ENCODE data around the gene ZNF281. TPM values are rescaled to one million over a fixed set of nuclear protein-coding genes. Genes with fewer than 3 reads are reported as not detected.

ZNF281 gene
- total and polyA plus RNA-seq, 9 of the 15 experiments (the other 6 are each of a cell fraction or from before 2014, with no cell fraction given), result 9.6 to 24.9 (median 16.5) TPM

DNA sequence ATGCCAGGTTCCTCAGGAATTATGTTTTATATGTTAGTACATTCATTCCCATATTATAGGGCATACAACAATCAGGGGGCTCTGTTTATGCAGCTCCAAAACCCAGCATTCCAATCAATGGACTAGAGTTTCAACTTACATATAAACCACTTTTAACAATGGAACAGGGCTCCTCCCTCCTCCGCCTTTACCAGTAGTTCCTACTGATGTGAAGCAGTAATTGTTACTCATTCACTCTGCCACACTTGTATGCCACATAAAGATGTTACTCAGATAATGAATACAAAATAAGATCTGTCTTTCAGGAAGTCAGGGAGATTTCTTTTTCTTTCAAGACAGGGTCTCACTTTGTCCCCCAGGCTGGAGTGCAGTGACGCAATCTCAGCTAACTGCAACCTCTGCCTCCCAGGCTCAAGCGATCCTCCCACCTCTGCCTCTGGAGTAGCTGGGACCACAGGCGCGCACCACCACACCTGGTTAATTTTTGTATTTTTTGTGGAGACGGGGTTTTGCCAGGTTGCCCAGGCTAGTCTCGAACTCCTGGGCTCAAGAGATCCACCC, 17.1 kb downstream of the ZNF281 start:
- in situ Hi-C loops (cut with MboI) (no loop called here), intact Hi-C loops (cut with micrococcal nuclease) (no loop called here)
- whole genome bisulfite sequencing (ENCODE audit: insufficient coverage, low coverage, missing lambda C conversion rate), result 41% methylated on average over 7 of the region's 7 CpGs
- FAIRE-seq, result no peak
- no peaks in the 10 kb centered on the region for H3K9me1 ChIP-seq (ENCODE audit: control insufficient read depth, insufficient read depth, low read length)
- ChIA-PET CTCF (ENCODE audit: low intra/inter-chr PET ratio) (no interaction called here), POLR2A (interaction anchor here (0.9 kb wide), 1 partner anchor 9 kb away, joined by 5 read pairs; no protein-coding TSS in a partner anchor)
- no peaks in the 10 kb centered on the region for H3K79me2 ChIP-seq (ENCODE audit: control insufficient read depth, insufficient read depth, low read length)
- BruUV-seq (replicated peaks), result no TSS peak
- H2AFZ ChIP-seq (ENCODE audit: low read depth, low read length), result no peak overlapping the region
- no peak overlapping the region for H3K9ac ChIP-seq (ENCODE audit: insufficient read depth in 1 of 2, low read depth in 2 of 2, low read length in 2 of 2)
- no peak overlapping the region for H3K27ac ChIP-seq (ENCODE audit: extremely low read depth, low read depth, low read length)
- H3K4me2 ChIP-seq (ENCODE audit: insufficient read depth, low read length), result no peak overlapping the region
- no peaks in the 10 kb centered on the region; the same call in 1 of the 2 replicates for H4K20me1 ChIP-seq (replicated peaks; ENCODE audit: control insufficient read depth, insufficient read depth, low read length)
- H3K4me1 ChIP-seq (replicated peaks in 1 of 2; ENCODE audit: control insufficient read depth in 2 of 2, insufficient read depth in 2 of 2, low read length in 2 of 2), result no peaks in the 10 kb centered on the region
- no peak for DNase-seq (ENCODE audit: extremely low read depth in 1 of 4, low spot score in 3 of 4)
- ATAC-seq, result no peak
- no peak overlapping the region for H3K4me3 ChIP-seq
- TF ChIP-seq CEBPB (tag; IDR thresholded peaks at IDR 0.05), result peak; percentile 40; the same call in 1 of the 2 replicates
- TF ChIP-seq, protein P1, sequence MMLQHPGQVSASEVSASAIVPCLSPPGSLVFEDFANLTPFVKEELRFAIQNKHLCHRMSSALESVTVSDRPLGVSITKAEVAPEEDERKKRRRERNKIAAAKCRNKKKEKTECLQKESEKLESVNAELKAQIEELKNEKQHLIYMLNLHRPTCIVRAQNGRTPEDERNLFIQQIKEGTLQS (IDR thresholded peaks at IDR 0.05), result peak; percentile 24; the same call in 1 of the 2 replicates
- TF ChIP-seq, protein P1 (CRISPR knock-in tag; conservative IDR thresholded peaks at IDR 0.05), result no peak
- no peak for TF ChIP-seq ZNF143 (CRISPR knock-in tag; IDR thresholded peaks at IDR 0.05)
- peaks cover 2 to 5% of the 10 kb centered on the region in 2 experiments; a peak in 4 of 5 replicates for H3K27me3 ChIP-seq (ENCODE audit: control insufficient read depth in 2 of 2, insufficient read depth in 2 of 2, low read length in 2 of 2)
- H3K9me3 ChIP-seq (replicated peaks; ENCODE audit: control insufficient read depth, insufficient read depth, low read depth, low read length), result no peaks in the 10 kb centered on the region
- H3K36me3 ChIP-seq (ENCODE audit: control insufficient read depth, insufficient read depth, low read length), result no peaks in the 10 kb centered on the region

DNA sequence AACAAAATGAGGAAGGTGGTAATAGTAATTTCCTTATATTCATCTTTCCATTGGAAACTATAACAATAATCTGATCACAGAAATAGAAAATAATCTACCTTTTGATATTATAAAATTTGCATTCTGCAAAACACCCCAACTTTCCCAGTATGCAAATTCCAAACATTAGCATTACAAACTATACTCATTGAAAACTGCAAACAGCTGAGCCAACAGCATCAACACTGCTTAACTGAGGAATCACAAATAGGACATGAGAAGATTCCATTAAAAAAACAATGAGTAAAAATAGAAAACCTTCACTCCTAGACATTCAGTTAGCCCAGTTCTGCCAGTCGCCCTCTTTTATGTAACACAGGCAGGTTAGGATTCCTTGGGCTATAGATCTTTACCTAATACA, 18.1 kb downstream of the ZNF281 start:
- no peak overlapping the region for H3K9ac ChIP-seq (ENCODE audit: insufficient read depth in 1 of 2, low read depth in 2 of 2, low read length in 2 of 2)
- WGBS (ENCODE audit: insufficient coverage, low coverage, missing lambda C conversion rate), result 0% methylated on average over 1 of the region's 1 CpG
- FAIRE-seq (no peak), DNase-seq (ENCODE audit: extremely low read depth in 1 of 4, low spot score in 3 of 4) (no peak), ATAC-seq (no peak)
- no peaks in the 10 kb centered on the region for H3K4me1 ChIP-seq (replicated peaks in 1 of 2; ENCODE audit: control insufficient read depth in 2 of 2, insufficient read depth in 2 of 2, low read length in 2 of 2)
- no TSS peak for BruUV-seq (replicated peaks)
- intact Hi-C loops (cut with micrococcal nuclease) (no loop called here), in situ Hi-C loops (cut with MboI) (no loop called here)
- H3K4me2 ChIP-seq (ENCODE audit: insufficient read depth, low read length), result no peak overlapping the region
- H3K9me1 ChIP-seq (ENCODE audit: control insufficient read depth, insufficient read depth, low read length), result no peaks in the 10 kb centered on the region
- ChIA-PET POLR2A (interaction anchor here (0.9 kb wide), 1 partner anchor 10 kb away, joined by 5 read pairs; no protein-coding TSS in a partner anchor), CTCF (ENCODE audit: low intra/inter-chr PET ratio) (no interaction called here)
- no peaks in the 10 kb centered on the region for H3K9me3 ChIP-seq (replicated peaks; ENCODE audit: control insufficient read depth, insufficient read depth, low read depth, low read length)
- no peak overlapping the region for H3K4me3 ChIP-seq
- peaks cover 4 to 5% of the 10 kb centered on the region in 2 experiments; a peak in 4 of 5 replicates for H3K27me3 ChIP-seq (ENCODE audit: control insufficient read depth in 2 of 2, insufficient read depth in 2 of 2, low read length in 2 of 2)
- H2AFZ ChIP-seq (ENCODE audit: low read depth, low read length), result no peak overlapping the region
- H4K20me1 ChIP-seq (replicated peaks; ENCODE audit: control insufficient read depth, insufficient read depth, low read length), result no peaks in the 10 kb centered on the region; the same call in 1 of the 2 replicates
- no peak overlapping the region for H3K27ac ChIP-seq (ENCODE audit: extremely low read depth, low read depth, low read length)
- no peaks in the 10 kb centered on the region for H3K79me2 ChIP-seq (ENCODE audit: control insufficient read depth, insufficient read depth, low read length)
- H3K36me3 ChIP-seq (ENCODE audit: control insufficient read depth, insufficient read depth, low read length), result no peaks in the 10 kb centered on the region
- TF ChIP-seq MYNN (IDR thresholded peaks at IDR 0.05) (no peak), MYNN (CRISPR knock-in tag; IDR thresholded peaks at IDR 0.05) (no peak), DPF2 (IDR thresholded peaks at IDR 0.05) (no peak), KLF10 (CRISPR knock-in tag; IDR thresholded peaks at IDR 0.05) (no peak), ZNF699 (CRISPR knock-in tag; IDR thresholded peaks at IDR 0.05; ENCODE audit: insufficient replicate concordance) (no peak), RBM39 (optimal IDR thresholded peaks at IDR 0.05; ENCODE audit: low read depth, low read length) (no peak), ZNF445 (CRISPR knock-in tag; IDR thresholded peaks at IDR 0.05; ENCODE audit: low read depth) (no peak), GATAD2B (IDR thresholded peaks at IDR 0.05; ENCODE audit: borderline replicate concordance) (no peak), SRSF1 (IDR thresholded peaks at IDR 0.05; ENCODE audit: low read depth, low read length) (no peak), STAT5A (IDR thresholded peaks at IDR 0.05; ENCODE audit: borderline replicate concordance, low read length) (no peak)

All from K562 (cell line).